MM.1S (cell line): ENCODE results near the gene TENM4.

Experiments
- CTCF ChIP-seq: fragments of 300-600 bp; sonication (generic); IDR thresholded peaks from 2 replicates; pipeline ENCODE4 v1.5.1; 2016; ENCODE audit warnings: antibody characterized with exemption, low read length, mixed read lengths
- EZH2 ChIP-seq: fragments of 300-600 bp; sonication (generic); optimal IDR thresholded peaks from 2 replicates; pipeline ENCODE3; 2017; ENCODE audit warnings: low read depth, mild to moderate bottlenecking, antibody characterized with exemption, low read length, mixed read lengths
- EZH2phosphoT487 ChIP-seq: fragments of 300-600 bp; sonication (generic); IDR thresholded peaks from 2 replicates; pipeline ENCODE4 v1.6.1; 2018; ENCODE audit warnings: antibody characterized with exemption, low read length

- TF ChIP-seq EZH2phosphoT487: no peak
- no peak for TF ChIP-seq CTCF
- TF ChIP-seq EZH2: no peak
These were observed 557.3 kb downstream of the TENM4 start for GRCh38 chr11:78883506-78883905.
